T-helper 1 cell treated with Interleukin-12 subunit alpha and Interleukin-12 subunit beta and Interleukin-4 antibody, amounts not matched to agents 30 μg/mL and 1 μg/mL, for 36 hours (primary cell): ENCODE measurements around the gene GSG1.

ENCODE experiments used
- H3K27ac Mint-ChIP-seq: one replicate; pipeline ENCODE4 v1.8.0; 2021; ENCODE audit warnings: mild to moderate bottlenecking, mixed read lengths
- H3K27me3 Mint-ChIP-seq: one replicate; pipeline ENCODE4 v1.8.0; 2021; ENCODE audit warnings: low read depth, mixed read lengths
- H3K36me3 Mint-ChIP-seq: one replicate; pipeline ENCODE4 v1.8.0; 2021; ENCODE audit warnings: low read depth, mixed read lengths
- H3K4me1 Mint-ChIP-seq: one replicate; pipeline ENCODE4 v1.8.0; 2021; ENCODE audit warnings: low read depth, mixed read lengths
- H3K4me3 Mint-ChIP-seq: one replicate; pipeline ENCODE4 v1.8.0; 2021; ENCODE audit warnings: mild to moderate bottlenecking, moderate library complexity, mixed read lengths
- H3K9me3 Mint-ChIP-seq: one replicate; pipeline ENCODE4 v1.8.0; 2021; ENCODE audit warnings: mixed read lengths

GSG1 gene

GRCh38 chr12:13104409-13104808 is 942 bp upstream of the GSG1 start:
- Mint-ChIP-seq H3K36me3 (no peaks in the 10 kb centered on the region), H3K27me3 (peaks cover 15% of the 10 kb centered on the region), H3K27ac (no peak overlapping the region), H3K4me3 (no peak overlapping the region), H3K4me1 (peaks cover 16% of the 10 kb centered on the region), H3K9me3 (no peaks in the 10 kb centered on the region)

- Mint-ChIP-seq H3K4me3 (peak overlapping the region; percentile 9), H3K27ac (no peak overlapping the region), H3K36me3 (no peaks in the 10 kb centered on the region), H3K9me3 (no peaks in the 10 kb centered on the region), H3K4me1 (peaks cover 32% of the 10 kb centered on the region), H3K27me3 (peaks cover 6% of the 10 kb centered on the region)
Observed at GRCh38 chr12:13102461-13103195, 839 bp downstream of the GSG1 start.

- H3K36me3 Mint-ChIP-seq, result no peaks in the 10 kb centered on the region
- H3K27ac Mint-ChIP-seq, result peak overlapping the region; percentile 29
- peak overlapping the region; percentile 8 for H3K4me3 Mint-ChIP-seq
- H3K4me1 Mint-ChIP-seq, result peaks cover 32% of the 10 kb centered on the region
- peaks cover 5% of the 10 kb centered on the region for H3K27me3 Mint-ChIP-seq
- H3K9me3 Mint-ChIP-seq, result no peaks in the 10 kb centered on the region
Observed at GRCh38 chr12:13101821-13102375, 1.6 kb downstream of the GSG1 start.

- peak overlapping the region; percentile 74 for H3K4me3 Mint-ChIP-seq
- H3K4me1 Mint-ChIP-seq, result peaks cover 32% of the 10 kb centered on the region
- peaks cover 3% of the 10 kb centered on the region for H3K27me3 Mint-ChIP-seq
- peak overlapping the region; percentile 71 for H3K27ac Mint-ChIP-seq
- H3K9me3 Mint-ChIP-seq, result no peaks in the 10 kb centered on the region
- H3K36me3 Mint-ChIP-seq, result no peaks in the 10 kb centered on the region
Observed at GRCh38 chr12:13100882-13101769, 2.3 kb downstream of the GSG1 start.

GRCh38 chr12:13100605-13100881 is 2.9 kb downstream of the GSG1 start:
- Mint-ChIP-seq H3K27ac (peak overlapping the region; percentile 71), H3K9me3 (no peaks in the 10 kb centered on the region), H3K36me3 (no peaks in the 10 kb centered on the region), H3K27me3 (no peaks in the 10 kb centered on the region), H3K4me3 (peak overlapping the region; percentile 74), H3K4me1 (peaks cover 32% of the 10 kb centered on the region)

- Mint-ChIP-seq H3K4me1 (peaks cover 32% of the 10 kb centered on the region), H3K27me3 (peaks cover 3% of the 10 kb centered on the region), H3K27ac (peak overlapping the region; percentile 71), H3K36me3 (no peaks in the 10 kb centered on the region), H3K4me3 (peak overlapping the region; percentile 74), H3K9me3 (no peaks in the 10 kb centered on the region)
Observed at GRCh38 chr12:13099844-13100604, 3.4 kb downstream of the GSG1 start.

GRCh38 chr12:13099066-13099843 is 4.2 kb downstream of the GSG1 start:
- Mint-ChIP-seq H3K4me3 (no peak overlapping the region), H3K36me3 (no peaks in the 10 kb centered on the region), H3K27me3 (peaks cover 8% of the 10 kb centered on the region), H3K4me1 (peaks cover 32% of the 10 kb centered on the region), H3K27ac (peak overlapping the region; percentile 64), H3K9me3 (no peaks in the 10 kb centered on the region)

GRCh38 chr12:13097491-13098011 is 5.9 kb downstream of the GSG1 start:
- Mint-ChIP-seq H3K4me1 (peaks cover 32% of the 10 kb centered on the region), H3K9me3 (no peaks in the 10 kb centered on the region), H3K27ac (peak overlapping the region; percentile 79), H3K27me3 (peaks cover 8% of the 10 kb centered on the region), H3K4me3 (peak overlapping the region; percentile 69), H3K36me3 (no peaks in the 10 kb centered on the region)

- no peak overlapping the region for H3K27ac Mint-ChIP-seq
- H3K36me3 Mint-ChIP-seq, result no peaks in the 10 kb centered on the region
- H3K27me3 Mint-ChIP-seq, result peaks cover 8% of the 10 kb centered on the region
- H3K9me3 Mint-ChIP-seq, result no peaks in the 10 kb centered on the region
- H3K4me3 Mint-ChIP-seq, result no peak overlapping the region
- H3K4me1 Mint-ChIP-seq, result peaks cover 25% of the 10 kb centered on the region
Observed at GRCh38 chr12:13095266-13095995, 8.0 kb downstream of the GSG1 start.

GRCh38 chr12:13094367-13094766 is 9.1 kb downstream of the GSG1 start:
- peaks cover 8% of the 10 kb centered on the region for H3K27me3 Mint-ChIP-seq
- no peak overlapping the region for H3K27ac Mint-ChIP-seq
- H3K4me1 Mint-ChIP-seq, result peaks cover 16% of the 10 kb centered on the region
- H3K36me3 Mint-ChIP-seq, result no peaks in the 10 kb centered on the region
- no peaks in the 10 kb centered on the region for H3K9me3 Mint-ChIP-seq
- H3K4me3 Mint-ChIP-seq, result no peak overlapping the region

GRCh38 chr12:13093848-13094220 is 9.6 kb downstream of the GSG1 start:
- no peaks in the 10 kb centered on the region for H3K36me3 Mint-ChIP-seq
- peaks cover 8% of the 10 kb centered on the region for H3K27me3 Mint-ChIP-seq
- H3K27ac Mint-ChIP-seq, result no peak overlapping the region
- H3K4me1 Mint-ChIP-seq, result peaks cover 11% of the 10 kb centered on the region
- H3K4me3 Mint-ChIP-seq, result no peak overlapping the region
- H3K9me3 Mint-ChIP-seq, result no peaks in the 10 kb centered on the region

- Mint-ChIP-seq H3K4me1 (peaks cover 6% of the 10 kb centered on the region), H3K9me3 (no peaks in the 10 kb centered on the region), H3K36me3 (no peaks in the 10 kb centered on the region), H3K27ac (no peak overlapping the region), H3K27me3 (peaks cover 8% of the 10 kb centered on the region), H3K4me3 (no peak overlapping the region)
Observed at GRCh38 chr12:13093191-13093847, 10.1 kb downstream of the GSG1 start.

GRCh38 chr12:13091832-13092231 is 11.6 kb downstream of the GSG1 start:
- H3K27ac Mint-ChIP-seq, result no peak overlapping the region
- H3K4me3 Mint-ChIP-seq, result no peak overlapping the region

More at GRCh38 chr12:13091832-13092231, 11.6 kb downstream of the GSG1 start:
- Mint-ChIP-seq H3K36me3 (no peaks in the 10 kb centered on the region), H3K4me1 (no peaks in the 10 kb centered on the region), H3K27me3 (peaks cover 8% of the 10 kb centered on the region), H3K9me3 (no peaks in the 10 kb centered on the region)
